RWPE1 (cell line): ENCODE data around the gene RHEB.

Experiments
- CTCF ChIA-PET: fragments of 350-600 bp; sonication (Branson Sonifier 250); formaldehyde crosslinking; extraction: SDS; loops from one replicate; lab custom pipeline; 2021; lab: Yijun Ruan, JAX
- POLR2A ChIA-PET: fragments of 400-600 bp; formaldehyde crosslinking; extraction: SDS; loops from one replicate; lab custom pipeline; 2020; ENCODE audit warnings: antibody characterized with exemption; ENCODE audit not compliant: low non-redundant PET; lab: Yijun Ruan, JAX
- DNase-seq: peaks from one replicate; pipeline ENCODE4 v3.0.0; 2012; ENCODE audit warnings: low spot score
- H3K27ac ChIP-seq: fragments of 450-650 bp; 2 replicates; pipeline ENCODE4 v1.5.1; 2017
- TF ChIP-seq, protein P1 (sequence below): fragments of 450-650 bp; conservative IDR thresholded peaks from 2 replicates; pipeline ENCODE4 v1.5.1; 2017; ENCODE audit warnings: low read depth, mild to moderate bottlenecking

The RHEB gene

DNA sequence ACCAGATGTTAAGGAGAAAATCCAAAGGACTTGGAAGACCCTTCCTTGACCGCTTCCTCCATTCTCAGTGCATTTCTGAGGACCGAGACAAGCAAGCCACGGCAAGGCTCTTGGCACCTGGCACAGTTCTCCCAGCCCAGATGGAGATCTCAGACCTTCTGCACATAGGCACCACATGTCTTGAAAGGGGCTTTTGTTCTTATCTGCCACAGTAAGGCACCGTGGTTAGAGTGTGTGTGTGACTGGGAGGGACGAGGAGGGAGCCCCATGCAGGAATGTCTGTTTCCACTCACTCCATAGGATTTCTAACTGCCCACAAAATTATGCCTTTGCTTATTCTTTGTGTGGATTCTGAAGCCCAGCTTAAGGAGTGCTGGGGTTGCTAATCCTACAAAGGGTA, 99.6 kb downstream of the RHEB start:
- ChIA-PET CTCF (no interaction called here), POLR2A (no interaction called here)
- TF ChIP-seq, protein P1, sequence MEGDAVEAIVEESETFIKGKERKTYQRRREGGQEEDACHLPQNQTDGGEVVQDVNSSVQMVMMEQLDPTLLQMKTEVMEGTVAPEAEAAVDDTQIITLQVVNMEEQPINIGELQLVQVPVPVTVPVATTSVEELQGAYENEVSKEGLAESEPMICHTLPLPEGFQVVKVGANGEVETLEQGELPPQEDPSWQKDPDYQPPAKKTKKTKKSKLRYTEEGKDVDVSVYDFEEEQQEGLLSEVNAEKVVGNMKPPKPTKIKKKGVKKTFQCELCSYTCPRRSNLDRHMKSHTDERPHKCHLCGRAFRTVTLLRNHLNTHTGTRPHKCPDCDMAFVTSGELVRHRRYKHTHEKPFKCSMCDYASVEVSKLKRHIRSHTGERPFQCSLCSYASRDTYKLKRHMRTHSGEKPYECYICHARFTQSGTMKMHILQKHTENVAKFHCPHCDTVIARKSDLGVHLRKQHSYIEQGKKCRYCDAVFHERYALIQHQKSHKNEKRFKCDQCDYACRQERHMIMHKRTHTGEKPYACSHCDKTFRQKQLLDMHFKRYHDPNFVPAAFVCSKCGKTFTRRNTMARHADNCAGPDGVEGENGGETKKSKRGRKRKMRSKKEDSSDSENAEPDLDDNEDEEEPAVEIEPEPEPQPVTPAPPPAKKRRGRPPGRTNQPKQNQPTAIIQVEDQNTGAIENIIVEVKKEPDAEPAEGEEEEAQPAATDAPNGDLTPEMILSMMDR: no peak
- no peak overlapping the region for H3K27ac ChIP-seq
- no peak for DNase-seq

DNA sequence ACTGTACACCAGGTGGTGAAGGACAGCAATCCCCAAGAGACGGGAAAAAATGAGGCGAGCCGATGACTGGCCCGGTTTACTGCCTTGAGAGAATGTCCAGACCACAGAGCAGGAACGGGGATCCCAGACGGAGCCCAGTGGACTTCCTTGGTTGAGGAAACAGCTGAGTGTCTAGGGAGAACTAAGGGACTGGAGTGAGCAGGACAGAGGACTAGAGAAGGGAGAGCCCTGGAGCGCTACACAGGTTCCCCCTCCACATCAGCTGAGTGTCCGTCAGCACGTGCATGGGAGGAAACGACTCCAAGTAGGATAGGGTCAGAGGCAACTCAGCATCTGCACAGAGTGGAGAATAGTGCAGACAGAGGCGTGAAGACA, 102.8 kb downstream of the RHEB start:
- ChIA-PET CTCF (no interaction called here), POLR2A (no interaction called here)
- TF ChIP-seq, protein P1: no peak
- no peak for DNase-seq
- H3K27ac ChIP-seq: no peak overlapping the region

DNA sequence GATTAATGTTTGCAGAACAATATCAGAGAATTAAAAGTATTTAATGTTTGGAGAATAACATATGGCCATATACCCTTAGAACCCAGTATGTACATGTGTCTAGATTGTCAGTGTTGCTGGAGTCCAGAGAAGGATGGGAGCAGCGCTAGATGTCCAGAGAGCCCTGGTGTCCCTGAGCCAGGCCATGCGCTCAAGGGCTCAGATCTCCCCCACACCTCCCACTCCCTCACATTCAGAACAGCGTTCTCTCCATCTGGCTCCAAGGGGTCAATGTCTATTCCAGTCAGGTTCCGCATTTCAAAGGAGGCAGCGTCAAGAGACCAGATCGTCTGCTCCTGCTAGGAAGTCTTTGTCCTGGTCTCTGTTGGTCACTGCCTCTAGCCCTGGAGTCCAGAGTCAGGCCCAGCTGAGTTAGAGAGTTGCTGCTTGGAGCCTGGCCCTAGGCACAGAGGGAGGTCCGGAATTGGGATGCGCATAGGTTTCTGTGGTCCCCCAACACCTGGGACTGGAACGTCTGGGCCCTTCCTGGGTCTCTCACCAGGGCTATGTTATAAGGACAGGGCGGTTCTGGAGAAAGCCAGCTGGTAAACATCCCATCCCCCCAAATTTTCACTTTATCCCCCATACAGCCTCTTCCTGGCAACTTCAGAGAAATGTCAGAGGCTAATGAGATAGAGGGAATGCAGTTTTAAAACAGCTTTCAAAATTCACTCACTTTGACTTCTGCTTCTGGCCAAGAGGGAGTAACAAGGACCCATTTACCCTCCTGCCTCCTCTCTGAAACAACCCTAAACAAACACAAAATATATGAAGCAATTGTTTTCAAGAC, 103.4 kb downstream of the RHEB start:
- no peak for DNase-seq
- peak overlapping the region; percentile 66 for H3K27ac ChIP-seq
- TF ChIP-seq, protein P1: no peak
- ChIA-PET CTCF (no interaction called here), POLR2A (no interaction called here)
